GM19468 (cell line): Measurements from ENCODE around the gene STARD3.

Experiments used
- ATAC-seq: cut with Tn5 transposase; IDR thresholded peaks from one replicate; pipeline ENCODE4 v1.9.1; 2021; ENCODE audit warnings: mild to moderate bottlenecking, moderate library complexity, moderate number of reproducible peaks; ENCODE audit not compliant: unreplicated experiment; ENCODE audit errors: extremely low read depth

Gene STARD3

GRCh38 chr17:39658346-39658745 is 21.4 kb downstream of the STARD3 start:
- ATAC-seq, result no peak

GRCh38 chr17:39658760-39659159 is 21.8 kb downstream of the STARD3 start:
- ATAC-seq, result no peak

GRCh38 chr17:39659279-39660010 is 22.5 kb downstream of the STARD3 start:
- ATAC-seq, result no peak

GRCh38 chr17:39660011-39660360 is 23.0 kb downstream of the STARD3 start:
- no peak for ATAC-seq

GRCh38 chr17:39660397-39661385 is 23.7 kb downstream of the STARD3 start:
- ATAC-seq, result no peak

GRCh38 chr17:39661744-39662541 is 25.0 kb downstream of the STARD3 start:
- ATAC-seq, result no peak

- no peak for ATAC-seq
Measured at GRCh38 chr17:39662551-39663339, 25.8 kb downstream of the STARD3 start.

GRCh38 chr17:39663340-39663687 is 26.4 kb downstream of the STARD3 start:
- no peak for ATAC-seq

- no peak for ATAC-seq
Measured at GRCh38 chr17:39663688-39664580, 27.0 kb downstream of the STARD3 start.

GRCh38 chr17:39664581-39665561 is 27.9 kb downstream of the STARD3 start, which contains the start of gene TCAP:
Gene TCAP (plus strand): TSS chr17:39665349. CDS start chr17:39665360, 11 bp downstream.
- ATAC-seq, result no peak

- ATAC-seq, result no peak
Measured at GRCh38 chr17:39665642-39666224, 28.8 kb downstream of the STARD3 start.

- no peak for ATAC-seq
Measured at GRCh38 chr17:39666231-39666600, 29.3 kb downstream of the STARD3 start.

GRCh38 chr17:39666601-39667261 is 29.8 kb downstream of the STARD3 start:
- ATAC-seq, result no peak

- no peak for ATAC-seq
Measured at GRCh38 chr17:39667262-39667944, 30.5 kb downstream of the STARD3 start.

GRCh38 chr17:39667945-39668924 is 31.3 kb downstream of the STARD3 start, which contains the start of gene PNMT:
Gene PNMT (plus strand): TSS chr17:39668453. CDS start chr17:39668476, 23 bp downstream.
- no peak for ATAC-seq
